Measurements from ENCODE around the gene STIL.

Gene STIL

DNA sequence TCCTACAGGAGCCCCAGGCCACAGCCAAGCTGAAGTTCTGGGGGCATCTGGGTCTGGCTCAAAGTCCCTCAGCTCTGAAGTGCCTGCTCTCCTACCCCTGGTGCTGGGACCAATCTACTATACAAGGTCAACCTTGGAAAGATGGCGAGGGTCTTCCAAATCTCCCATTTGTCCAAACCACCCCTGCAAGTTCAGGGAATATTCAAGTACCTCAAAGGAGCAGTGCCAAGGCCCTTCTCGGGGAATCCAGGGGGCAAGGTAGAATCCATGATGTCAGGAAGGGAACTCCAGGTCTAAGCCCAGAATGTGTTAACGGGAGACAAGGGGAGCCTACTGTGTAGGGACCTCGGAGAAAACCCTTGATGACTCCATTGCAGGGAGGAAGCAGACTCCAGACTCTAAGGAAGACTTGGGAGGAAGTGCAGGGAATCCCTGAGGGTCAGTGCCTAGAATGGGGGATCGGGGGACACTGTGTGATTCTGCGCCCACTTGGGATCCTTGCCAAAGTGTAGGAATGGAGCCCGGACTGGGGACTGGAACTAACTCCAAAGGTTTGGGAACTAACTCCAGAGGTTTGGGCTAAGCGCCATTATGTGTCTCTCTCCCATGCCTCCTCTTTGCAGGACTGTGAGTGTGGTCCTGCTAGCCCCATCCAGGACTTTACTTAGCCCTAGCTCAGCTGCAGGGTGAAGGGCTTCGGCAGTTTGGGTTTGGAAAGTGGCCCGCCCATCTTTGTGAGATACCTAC, 90.6 kb downstream of the STIL start:
- Histone ChIP-seq H3K79me2 (ENCODE audit: insufficient read depth, low read length) (no peaks in the 10 kb centered on the region), H3K27ac (ENCODE audit: low read length) (no peak overlapping the region), H3K4me3 (ENCODE audit: low read depth in 1 of 2, low read length in 2 of 2) (no peak overlapping the region), H3K9me3 (ENCODE audit: insufficient read depth, low read length, severe bottlenecking) (no peaks in the 10 kb centered on the region), H4K20me1 (ENCODE audit: insufficient read depth, low read length) (no peaks in the 10 kb centered on the region), H3K4me2 (ENCODE audit: insufficient read depth, low read length) (no peak overlapping the region), H3K9ac (ENCODE audit: low read depth, low read length) (no peak overlapping the region), H3K27me3 (ENCODE audit: insufficient read depth, low read length, poor library complexity) (peaks cover 13% of the 10 kb centered on the region), H2AFZ (ENCODE audit: low read depth, low read length) (no peak overlapping the region), H3K4me1 (ENCODE audit: insufficient read depth, low read length) (no peaks in the 10 kb centered on the region), H3K36me3 (ENCODE audit: insufficient read depth, low read length) (no peaks in the 10 kb centered on the region)
- ATAC-seq (ENCODE audit: insufficient read depth, low read depth) (no peak), DNase-seq (no peak)
- TF ChIP-seq CTCF (IDR thresholded peaks at IDR 0.05; ENCODE audit: borderline replicate concordance, extremely low read depth, low read length, poor library complexity, severe bottlenecking) = no peak
- TF ChIP-seq EZH2 (IDR thresholded peaks at IDR 0.05; ENCODE audit: borderline replicate concordance, low read depth, low read length, severe bottlenecking) = no peak

GRCh38 chr1:47222476-47222875, 91.5 kb downstream of the STIL start:
- H3K4me2 ChIP-seq (ENCODE audit: insufficient read depth, low read length) = no peak overlapping the region

DNA sequence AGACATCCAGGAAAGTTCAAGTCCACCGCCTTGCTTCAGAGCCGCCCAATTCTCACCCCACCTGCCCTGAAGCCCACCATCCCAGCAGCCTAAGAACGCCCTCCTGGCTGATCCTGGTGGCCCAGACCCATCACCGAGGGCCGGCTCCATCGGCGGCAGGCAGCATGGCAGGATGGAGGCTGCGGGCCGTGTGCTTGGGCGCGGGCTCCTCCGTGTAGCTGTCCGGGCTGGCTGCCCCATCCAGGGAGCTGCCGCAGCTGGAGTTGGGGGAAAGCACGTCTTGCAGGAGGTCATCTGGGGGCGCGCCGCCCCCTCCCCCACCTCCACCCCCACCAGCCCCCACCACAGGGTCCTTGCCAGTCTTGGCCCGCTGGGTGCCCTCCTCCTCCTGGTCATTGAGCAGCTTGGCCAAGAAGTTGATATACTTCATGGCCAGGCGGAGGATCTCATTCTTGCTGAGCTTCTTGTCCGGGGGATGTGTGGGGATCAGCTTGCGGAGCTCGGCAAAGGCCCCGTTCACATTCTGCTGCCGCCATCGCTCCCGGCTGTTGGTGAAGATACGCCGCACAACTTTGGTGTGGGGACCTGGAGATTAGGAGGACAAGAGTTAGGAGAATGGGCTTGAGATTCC, 94.2 kb downstream of the STIL start:
- no peak overlapping the region for H3K4me2 ChIP-seq (ENCODE audit: insufficient read depth, low read length)
- no peaks in the 10 kb centered on the region for H4K20me1 ChIP-seq (ENCODE audit: insufficient read depth, low read length)
- no peaks in the 10 kb centered on the region for H3K4me1 ChIP-seq (ENCODE audit: insufficient read depth, low read length)
- H3K79me2 ChIP-seq (ENCODE audit: insufficient read depth, low read length) = no peaks in the 10 kb centered on the region
- no peak overlapping the region for H2AFZ ChIP-seq (ENCODE audit: low read depth, low read length)
- peaks cover 3% of the 10 kb centered on the region for H3K27me3 ChIP-seq (ENCODE audit: insufficient read depth, low read length, poor library complexity)
- no peak overlapping the region for H3K4me3 ChIP-seq (ENCODE audit: low read depth in 1 of 2, low read length in 2 of 2)
- H3K36me3 ChIP-seq (ENCODE audit: insufficient read depth, low read length) = no peaks in the 10 kb centered on the region
- no peak for DNase-seq
- H3K9ac ChIP-seq (ENCODE audit: low read depth, low read length) = no peak overlapping the region
- TF ChIP-seq EZH2 (IDR thresholded peaks at IDR 0.05; ENCODE audit: borderline replicate concordance, low read depth, low read length, severe bottlenecking) = no peak
- no peaks in the 10 kb centered on the region for H3K9me3 ChIP-seq (ENCODE audit: insufficient read depth, low read length, severe bottlenecking)
- no peak for ATAC-seq (ENCODE audit: insufficient read depth, low read depth)
- H3K27ac ChIP-seq (ENCODE audit: low read length) = no peak overlapping the region

More at GRCh38 chr1:47222476-47222875, 91.5 kb downstream of the STIL start:
- H3K9ac ChIP-seq (ENCODE audit: low read depth, low read length) = no peak overlapping the region
- no peak for TF ChIP-seq CTCF (IDR thresholded peaks at IDR 0.05; ENCODE audit: borderline replicate concordance, extremely low read depth, low read length, poor library complexity, severe bottlenecking)
- TF ChIP-seq EZH2 (IDR thresholded peaks at IDR 0.05; ENCODE audit: borderline replicate concordance, low read depth, low read length, severe bottlenecking) = no peak
- no peaks in the 10 kb centered on the region for H3K79me2 ChIP-seq (ENCODE audit: insufficient read depth, low read length)
- no peaks in the 10 kb centered on the region for H4K20me1 ChIP-seq (ENCODE audit: insufficient read depth, low read length)
- no peaks in the 10 kb centered on the region for H3K4me1 ChIP-seq (ENCODE audit: insufficient read depth, low read length)
- no peaks in the 10 kb centered on the region for H3K9me3 ChIP-seq (ENCODE audit: insufficient read depth, low read length, severe bottlenecking)
- H3K27me3 ChIP-seq (ENCODE audit: insufficient read depth, low read length, poor library complexity) = peaks cover 8% of the 10 kb centered on the region
- DNase-seq (no peak), ATAC-seq (ENCODE audit: insufficient read depth, low read depth) (no peak)
- no peaks in the 10 kb centered on the region for H3K36me3 ChIP-seq (ENCODE audit: insufficient read depth, low read length)
- no peak overlapping the region for H2AFZ ChIP-seq (ENCODE audit: low read depth, low read length)
- no peak overlapping the region for H3K4me3 ChIP-seq (ENCODE audit: low read depth in 1 of 2, low read length in 2 of 2)
- H3K27ac ChIP-seq (ENCODE audit: low read length) = no peak overlapping the region

GRCh38 chr1:47219001-47219400, 94.9 kb downstream of the STIL start:
- Histone ChIP-seq H3K79me2 (ENCODE audit: insufficient read depth, low read length) (no peaks in the 10 kb centered on the region), H3K27me3 (ENCODE audit: insufficient read depth, low read length, poor library complexity) (peaks cover 3% of the 10 kb centered on the region), H2AFZ (ENCODE audit: low read depth, low read length) (no peak overlapping the region), H3K4me3 (ENCODE audit: low read depth in 1 of 2, low read length in 2 of 2) (no peak overlapping the region), H3K4me2 (ENCODE audit: insufficient read depth, low read length) (no peak overlapping the region), H3K27ac (ENCODE audit: low read length) (no peak overlapping the region), H3K9ac (ENCODE audit: low read depth, low read length) (no peak overlapping the region), H3K4me1 (ENCODE audit: insufficient read depth, low read length) (no peaks in the 10 kb centered on the region), H3K9me3 (ENCODE audit: insufficient read depth, low read length, severe bottlenecking) (no peaks in the 10 kb centered on the region), H3K36me3 (ENCODE audit: insufficient read depth, low read length) (no peaks in the 10 kb centered on the region), H4K20me1 (ENCODE audit: insufficient read depth, low read length) (no peaks in the 10 kb centered on the region)
- ATAC-seq (ENCODE audit: insufficient read depth, low read depth) = no peak
- DNase-seq = no peak
- no peak for TF ChIP-seq CTCF (IDR thresholded peaks at IDR 0.05; ENCODE audit: borderline replicate concordance, extremely low read depth, low read length, poor library complexity, severe bottlenecking)

Measured in DND-41 (cell line).